GM21825 (cell line): ENCODE measurements around the gene BPIFB2.

Experiments used
- ATAC-seq: cut with Tn5 transposase; IDR thresholded peaks from one replicate; pipeline ENCODE4 v1.9.1; 2021; ENCODE audit warnings: mild to moderate bottlenecking, moderate library complexity; ENCODE audit not compliant: unreplicated experiment

The BPIFB2 gene

GRCh38 chr20:33005908-33006775 lies 1.4 kb upstream of the BPIFB2 start:
- ATAC-seq, result no peak

- ATAC-seq, result no peak
Measured at GRCh38 chr20:33006776-33007375, 628 bp upstream of the BPIFB2 start.

- no peak for ATAC-seq
Measured at GRCh38 chr20:33008336-33009213, 1.1 kb downstream of the BPIFB2 start.

GRCh38 chr20:33009214-33010132 lies 2.0 kb downstream of the BPIFB2 start:
- ATAC-seq, result no peak

- ATAC-seq, result no peak
Measured at GRCh38 chr20:33010133-33010504, 2.6 kb downstream of the BPIFB2 start.

GRCh38 chr20:33010674-33011449 lies 3.4 kb downstream of the BPIFB2 start:
- no peak for ATAC-seq

GRCh38 chr20:33012327-33013189 lies 5.1 kb downstream of the BPIFB2 start:
- no peak for ATAC-seq

- no peak for ATAC-seq
Measured at GRCh38 chr20:33013701-33014326, 6.3 kb downstream of the BPIFB2 start.

- ATAC-seq, result no peak
Measured at GRCh38 chr20:33014336-33015113, 7.0 kb downstream of the BPIFB2 start.

- no peak for ATAC-seq
Measured at GRCh38 chr20:33015114-33015484, 7.6 kb downstream of the BPIFB2 start.

GRCh38 chr20:33015700-33016580 lies 8.4 kb downstream of the BPIFB2 start:
- no peak for ATAC-seq

GRCh38 chr20:33016581-33017109 lies 9.1 kb downstream of the BPIFB2 start:
- no peak for ATAC-seq

GRCh38 chr20:33017542-33017941 lies 10.0 kb downstream of the BPIFB2 start:
- ATAC-seq, result no peak

GRCh38 chr20:33018169-33018931 lies 10.8 kb downstream of the BPIFB2 start:
- ATAC-seq, result no peak

GRCh38 chr20:33019465-33020277 lies 12.2 kb downstream of the BPIFB2 start:
- ATAC-seq, result no peak
